ENCODE data around the gene ARHGEF1. TPM values are rescaled to one million over a fixed set of nuclear protein-coding genes. Genes with fewer than 3 reads are reported as not detected.

The ARHGEF1 gene
- total and polyA plus RNA-seq, 2 donors (not counting 1 experiment from before 2014, with no cell fraction given), result 646 to 886 TPM

DNA sequence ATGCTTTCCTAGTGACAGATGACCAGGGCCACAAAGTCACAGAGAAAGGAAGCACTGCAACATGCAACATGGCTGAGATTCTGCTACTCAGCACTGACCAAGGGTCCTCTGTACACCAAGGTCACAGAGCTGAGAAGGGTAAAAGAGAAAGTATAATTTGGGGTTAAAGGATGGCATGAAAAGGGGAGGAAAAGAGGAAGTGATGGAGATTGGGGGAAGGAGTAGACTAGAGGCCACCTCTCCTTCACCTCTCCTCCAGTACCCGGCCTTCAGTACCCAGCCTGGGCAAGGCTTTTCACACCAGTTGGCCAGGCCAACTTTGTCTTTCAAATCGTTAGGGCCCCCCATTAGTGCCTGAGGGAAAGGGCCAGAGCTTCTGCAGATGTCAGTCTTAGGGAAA is 29.2 kb upstream of the ARHGEF1 start:
- H3K27me3 ChIP-seq (replicated peaks in 1 of 4; ENCODE audit: control extremely low read depth in 1 of 4, control insufficient read depth in 3 of 4, insufficient read depth in 4 of 4, low read length in 3 of 4), result no peaks in the 10 kb centered on the region
- H3K27me3 Mint-ChIP-seq, result peaks cover 4% of the 10 kb centered on the region
- ChIA-PET POLR2A (no interaction called here), CTCF (interaction anchor here (1.0 to 2.2 kb wide), 5 partner anchors 18 to 175 kb away, joined by 3 to 10 read pairs (median 3); no protein-coding TSS in a partner anchor)
- 75% methylated on average over 1 of the region's 2 CpGs for WGBS (ENCODE audit: insufficient coverage)
- no peaks in the 10 kb centered on the region for H3K36me3 ChIP-seq (replicated peaks in 1 of 2; ENCODE audit: control extremely low read depth in 1 of 2, control insufficient read depth in 1 of 2, extremely low read depth in 1 of 2, insufficient read depth in 2 of 2, low read length in 1 of 2)
- no peaks in the 10 kb centered on the region for H3K9me3 Mint-ChIP-seq (ENCODE audit: insufficient read depth)
- no peak overlapping the region for H3K4me3 ChIP-seq (ENCODE audit: control extremely low read depth in 1 of 5, extremely low read depth in 1 of 5, insufficient read depth in 1 of 5, low read depth in 2 of 5, low read length in 4 of 5)
- DNase-seq, result no peak
- H3K9ac ChIP-seq (ENCODE audit: low read length), result no peak overlapping the region
- H3K4me1 Mint-ChIP-seq, result no peaks in the 10 kb centered on the region
- H4K20me1 ChIP-seq (ENCODE audit: control insufficient read depth, insufficient read depth, low read length, poor library complexity, severe bottlenecking), result no peaks in the 10 kb centered on the region
- no peaks in the 10 kb centered on the region for H3K79me2 ChIP-seq (ENCODE audit: control insufficient read depth, insufficient read depth, low read length)
- intact Hi-C loops (cut with micrococcal nuclease), result no loop called here
- H2AFZ ChIP-seq (ENCODE audit: insufficient read depth, low read depth, low read length, poor library complexity, severe bottlenecking), result no peak overlapping the region
- H3K4me1 ChIP-seq (ENCODE audit: control insufficient read depth in 2 of 2, insufficient read depth in 2 of 2, low read length in 2 of 2), result no peaks in the 10 kb centered on the region
- ATAC-seq (ENCODE audit: low read depth), result no peak
- H3K4me3 Mint-ChIP-seq, result no peak overlapping the region
- H3K9me3 ChIP-seq (ENCODE audit: control extremely low read depth in 1 of 3, control insufficient read depth in 2 of 3, insufficient read depth in 1 of 3, low read length in 2 of 3), result no peaks in the 10 kb centered on the region
- TF ChIP-seq EZH2 (IDR thresholded peaks at IDR 0.05; ENCODE audit: borderline replicate concordance, insufficient read depth, low read depth, low read length, poor library complexity, severe bottlenecking), result no peak
- TF ChIP-seq, protein P1, sequence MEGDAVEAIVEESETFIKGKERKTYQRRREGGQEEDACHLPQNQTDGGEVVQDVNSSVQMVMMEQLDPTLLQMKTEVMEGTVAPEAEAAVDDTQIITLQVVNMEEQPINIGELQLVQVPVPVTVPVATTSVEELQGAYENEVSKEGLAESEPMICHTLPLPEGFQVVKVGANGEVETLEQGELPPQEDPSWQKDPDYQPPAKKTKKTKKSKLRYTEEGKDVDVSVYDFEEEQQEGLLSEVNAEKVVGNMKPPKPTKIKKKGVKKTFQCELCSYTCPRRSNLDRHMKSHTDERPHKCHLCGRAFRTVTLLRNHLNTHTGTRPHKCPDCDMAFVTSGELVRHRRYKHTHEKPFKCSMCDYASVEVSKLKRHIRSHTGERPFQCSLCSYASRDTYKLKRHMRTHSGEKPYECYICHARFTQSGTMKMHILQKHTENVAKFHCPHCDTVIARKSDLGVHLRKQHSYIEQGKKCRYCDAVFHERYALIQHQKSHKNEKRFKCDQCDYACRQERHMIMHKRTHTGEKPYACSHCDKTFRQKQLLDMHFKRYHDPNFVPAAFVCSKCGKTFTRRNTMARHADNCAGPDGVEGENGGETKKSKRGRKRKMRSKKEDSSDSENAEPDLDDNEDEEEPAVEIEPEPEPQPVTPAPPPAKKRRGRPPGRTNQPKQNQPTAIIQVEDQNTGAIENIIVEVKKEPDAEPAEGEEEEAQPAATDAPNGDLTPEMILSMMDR (IDR thresholded peaks at IDR 0.05), result no peak
- no peak overlapping the region for H3K27ac Mint-ChIP-seq
- no peak overlapping the region for H3K27ac ChIP-seq (ENCODE audit: low read length in 2 of 2)
- H3K4me2 ChIP-seq (replicated peaks; ENCODE audit: low read depth, low read length, poor library complexity, severe bottlenecking), result no peak overlapping the region

DNA sequence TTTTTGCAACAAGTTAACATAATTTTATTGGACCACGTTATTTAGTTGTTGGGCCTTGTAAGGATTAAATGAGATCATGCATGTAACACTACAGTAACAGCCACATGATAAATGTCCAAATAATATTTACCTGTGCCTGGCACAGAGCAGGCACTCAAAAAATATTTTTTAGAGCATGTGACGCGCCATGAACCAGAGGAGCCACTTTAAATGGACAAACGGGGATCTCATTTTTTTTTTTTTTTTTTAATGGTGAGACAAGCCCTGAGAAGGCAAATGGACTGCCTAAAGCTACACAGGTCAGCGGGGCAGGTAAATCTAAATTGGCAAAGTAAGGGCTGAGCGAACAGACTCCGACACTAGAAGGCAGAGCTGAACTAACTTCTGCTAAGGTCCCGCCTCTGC is 23.8 kb upstream of the ARHGEF1 start:
- no peak for ATAC-seq (ENCODE audit: low read depth)
- peak overlapping the region in 1 of 2 donors; percentile 94 for H3K27ac ChIP-seq (ENCODE audit: low read length in 2 of 2)
- no peak for DNase-seq
- no peaks in the 10 kb centered on the region for H3K27me3 ChIP-seq (replicated peaks in 1 of 4; ENCODE audit: control extremely low read depth in 1 of 4, control insufficient read depth in 3 of 4, insufficient read depth in 4 of 4, low read length in 3 of 4)
- H3K36me3 ChIP-seq (replicated peaks in 1 of 2; ENCODE audit: control extremely low read depth in 1 of 2, control insufficient read depth in 1 of 2, extremely low read depth in 1 of 2, insufficient read depth in 2 of 2, low read length in 1 of 2), result peaks cover 2 to 35% of the 10 kb centered on the region in 2 experiments
- ChIA-PET POLR2A (interaction anchor here (0.7 to 2.8 kb wide), 13 partner anchors 11 to 596 kb away, joined by 4 to 57 read pairs (median 13); partner anchors contain the start of genes ARHGEF1, CD79A, HNRNPUL1 and RABAC1), CTCF (interaction anchor here (0.5 to 5.9 kb wide), 22 partner anchors 8 to 1150 kb away, joined by 3 to 83 read pairs (median 7); partner anchors contain the start of genes ARHGEF1, CD79A and RABAC1)
- peaks cover 35 to 42% of the 10 kb centered on the region in 2 donors for H3K4me1 ChIP-seq (ENCODE audit: control insufficient read depth in 2 of 2, insufficient read depth in 2 of 2, low read length in 2 of 2)
- peaks cover 39% of the 10 kb centered on the region for H3K4me1 Mint-ChIP-seq
- H3K9me3 ChIP-seq (ENCODE audit: control extremely low read depth in 1 of 3, control insufficient read depth in 2 of 3, insufficient read depth in 1 of 3, low read length in 2 of 3), result no peaks in the 10 kb centered on the region
- peak overlapping the region; percentile 97 for H3K27ac Mint-ChIP-seq
- no peaks in the 10 kb centered on the region for H3K27me3 Mint-ChIP-seq
- peak overlapping the region; percentile 81 for H2AFZ ChIP-seq (ENCODE audit: insufficient read depth, low read depth, low read length, poor library complexity, severe bottlenecking)
- H4K20me1 ChIP-seq (ENCODE audit: control insufficient read depth, insufficient read depth, low read length, poor library complexity, severe bottlenecking), result peaks cover 38% of the 10 kb centered on the region
- TF ChIP-seq EZH2 (IDR thresholded peaks at IDR 0.05; ENCODE audit: borderline replicate concordance, insufficient read depth, low read depth, low read length, poor library complexity, severe bottlenecking), result no peak
- TF ChIP-seq, protein P1 (IDR thresholded peaks at IDR 0.05), result no peak
- H3K9ac ChIP-seq (ENCODE audit: low read length), result peak overlapping the region; percentile 93
- no peaks in the 10 kb centered on the region for H3K9me3 Mint-ChIP-seq (ENCODE audit: insufficient read depth)
- H3K79me2 ChIP-seq (ENCODE audit: control insufficient read depth, insufficient read depth, low read length), result peaks cover 42% of the 10 kb centered on the region
- H3K4me3 ChIP-seq (ENCODE audit: control extremely low read depth in 1 of 5, extremely low read depth in 1 of 5, insufficient read depth in 1 of 5, low read depth in 2 of 5, low read length in 4 of 5), result peak overlapping the region in 4 of 5 experiments; percentile 75 to 96 (median 75)
- intact Hi-C loops (cut with micrococcal nuclease), result loop anchor here (1.0 kb wide), 5 partner anchors 25 to 466 kb away; partner anchors contain the start of gene MEGF8
- peak overlapping the region; percentile 94 for H3K4me2 ChIP-seq (replicated peaks; ENCODE audit: low read depth, low read length, poor library complexity, severe bottlenecking)
- H3K4me3 Mint-ChIP-seq, result peak overlapping the region; percentile 92
- WGBS (ENCODE audit: insufficient coverage), result 1% methylated on average over 6 of the region's 8 CpGs
